SK-N-SH (cell line): ENCODE data around the gene TRIM71. TPM values are rescaled to one million over a fixed set of nuclear protein-coding genes. Genes with fewer than 3 reads are reported as not detected.

Experiments used
- CTCF ChIA-PET: fragments of 300-600, 350-600 bp; formaldehyde crosslinking; extraction: SDS; loops from one replicate; lab custom pipeline; 2021; lab: Yijun Ruan, JAX
- POLR2A ChIA-PET: fragments of 350-600 bp; sonication (Branson Sonifier 250); formaldehyde crosslinking; extraction: SDS; loops from one replicate; lab custom pipeline; 2020; ENCODE audit warnings: antibody characterized with exemption, inconsistent platforms; lab: Yijun Ruan, JAX
- DNase-seq: peaks from one replicate; pipeline ENCODE4 v3.0.0; 2012
- H2AFZ ChIP-seq: fragments of 200-600 bp; sonication (generic); 2 replicates; pipeline ENCODE4 v1.8.1; 2016; ENCODE audit warnings: antibody characterized with exemption, mild to moderate bottlenecking, low read depth
- H3F3A ChIP-seq: fragments of 200-600 bp; sonication (generic); replicated peaks from 2 replicates; pipeline ENCODE3; 2016; ENCODE audit warnings: antibody characterized with exemption, mild to moderate bottlenecking; ENCODE audit not compliant: insufficient read depth
- H3K27ac ChIP-seq, 2 experiments: fragments of 200-500 bp in 1 of 2; fragments of 200-600 bp in 1 of 2; sonication (Bioruptor generic) in 1 of 2; sonication (generic), shearing (Covaris generic) in 1 of 2; 2 replicates each; pipeline versions ENCODE4 v1.5.1 to v1.6.1; 2014 to 2016; ENCODE audit warnings: low read depth in 2 of 2, inconsistent platforms in 1 of 2, low read length in 1 of 2, mild to moderate bottlenecking in 1 of 2, mixed read lengths in 1 of 2
- H3K27me3 ChIP-seq: fragments of 200-600 bp; sonication (generic), shearing (Covaris generic); 2 replicates; pipeline ENCODE4 v1.6.1; 2016; ENCODE audit warnings: mixed run types; ENCODE audit not compliant: insufficient read depth
- H3K36me3 ChIP-seq, 2 experiments: fragments of 200-500 bp in 1 of 2; fragments of 200-600 bp in 1 of 2; sonication (Bioruptor generic) in 1 of 2; sonication (generic) in 1 of 2; replicated peaks in 1 of 2; 2 replicates each; pipeline versions ENCODE3 to v1.5.1; 2014 to 2016; ENCODE audit warnings: low read length in 1 of 2, mild to moderate bottlenecking in 1 of 2; ENCODE audit not compliant: insufficient read depth in 2 of 2, control insufficient read depth in 1 of 2
- H3K4me1 ChIP-seq, 2 experiments: fragments of 200-500 bp in 1 of 2; fragments of 200-600 bp in 1 of 2; sonication (Bioruptor generic) in 1 of 2; sonication (generic), shearing (Covaris generic) in 1 of 2; 2 replicates each; pipeline versions ENCODE4 v1.5.1 to v1.6.1; 2014 to 2016; ENCODE audit warnings: low read depth in 1 of 2, low read length in 1 of 2, mixed run types in 1 of 2; ENCODE audit not compliant: insufficient read depth in 2 of 2, control insufficient read depth in 1 of 2
- H3K4me2 ChIP-seq: fragments of 200-600 bp; sonication (generic), shearing (Covaris generic); 2 replicates; pipeline ENCODE4 v1.6.1; 2017; ENCODE audit warnings: mixed run types
- H3K4me3 ChIP-seq, 2 experiments: fragments of 200-500 bp in 1 of 2; fragments of 200-600 bp in 1 of 2; sonication (Bioruptor generic) in 1 of 2; sonication (generic), shearing (Covaris generic) in 1 of 2; 2 replicates each; pipeline versions ENCODE4 v1.5.1 to v1.8.1; 2014 to 2016; ENCODE audit warnings: low read depth in 2 of 2, inconsistent platforms in 1 of 2, low read length in 1 of 2, mild to moderate bottlenecking in 1 of 2, mixed read lengths in 1 of 2, moderate library complexity in 1 of 2
- H3K79me2 ChIP-seq: fragments of 200-600 bp; sonication (generic); 2 replicates; pipeline ENCODE4 v1.8.1; 2017; ENCODE audit warnings: mild to moderate bottlenecking; ENCODE audit not compliant: insufficient read depth
- H3K9ac ChIP-seq: fragments of 200-600 bp; sonication (generic); 2 replicates; pipeline ENCODE4 v1.6.1; 2017; ENCODE audit warnings: mixed run types
- H3K9me2 ChIP-seq: fragments of 200-600 bp; sonication (generic); 2 replicates; pipeline ENCODE4 v1.6.1; 2017; ENCODE audit warnings: mixed run types
- H3K9me3 ChIP-seq: fragments of 200-600 bp; sonication (generic); 2 replicates; pipeline ENCODE4 v1.6.1; 2017; ENCODE audit warnings: mixed run types, mild to moderate bottlenecking, moderate library complexity
- H4K20me1 ChIP-seq: fragments of 200-600 bp; sonication (generic); 2 replicates; pipeline ENCODE4 v1.6.1; 2017; ENCODE audit warnings: mild to moderate bottlenecking, mixed run types; ENCODE audit not compliant: insufficient read depth
- CHD2 ChIP-seq: fragments of 150-350 bp; IDR thresholded peaks from 2 replicates; pipeline ENCODE4 v1.6.1; 2018; ENCODE audit warnings: low read length; ENCODE audit not compliant: partially characterized antibody
- EP300 ChIP-seq, 2 experiments: IDR thresholded peaks; 2 replicates each; pipeline versions ENCODE4 v1.4.0 to v1.6.1; 2012; ENCODE audit warnings: borderline replicate concordance in 1 of 2, low read depth in 1 of 2, low read length in 1 of 2
- FOXJ3 ChIP-seq: sonication (generic); formaldehyde crosslinking; IDR thresholded peaks from 2 replicates; pipeline ENCODE4 v1.5.1; 2020; ENCODE audit warnings: mild to moderate bottlenecking, missing genetic modification reagents
- FOXM1 ChIP-seq: IDR thresholded peaks from 2 replicates; pipeline ENCODE4 v1.4.0; 2012; ENCODE audit warnings: low read depth, mild to moderate bottlenecking
- GABPA ChIP-seq: IDR thresholded peaks from 2 replicates; pipeline ENCODE4 v1.4.0; 2012; ENCODE audit warnings: low read depth, mild to moderate bottlenecking
- JUND ChIP-seq: IDR thresholded peaks from 2 replicates; pipeline ENCODE4 v1.4.0; 2012
- MEF2A ChIP-seq: IDR thresholded peaks from 2 replicates; pipeline ENCODE4 v1.4.0; 2012; ENCODE audit warnings: low read depth, borderline replicate concordance
- RAD21 ChIP-seq: IDR thresholded peaks from 2 replicates; pipeline ENCODE4 v1.6.1; 2012; ENCODE audit warnings: mild to moderate bottlenecking, low read length
- REST ChIP-seq: IDR thresholded peaks from 2 replicates; pipeline ENCODE4 v1.6.1; 2012; ENCODE audit warnings: mild to moderate bottlenecking, low read depth, low read length, moderate library complexity
- RXRA ChIP-seq: IDR thresholded peaks from 2 replicates; pipeline ENCODE4 v1.4.0; 2012; ENCODE audit warnings: low read depth, mild to moderate bottlenecking, borderline replicate concordance
- SIN3A ChIP-seq: IDR thresholded peaks from 2 replicates; pipeline ENCODE4 v1.6.1; 2012; ENCODE audit warnings: low read depth, mild to moderate bottlenecking, low read length, moderate library complexity, borderline replicate concordance
- TEAD4 ChIP-seq: IDR thresholded peaks from 2 replicates; pipeline ENCODE4 v1.4.0; 2012; ENCODE audit warnings: mild to moderate bottlenecking, borderline replicate concordance; ENCODE audit not compliant: insufficient read depth
- ZBTB33 ChIP-seq: IDR thresholded peaks from 2 replicates; pipeline ENCODE4 v1.4.0; 2012; ENCODE audit warnings: low read depth, borderline replicate concordance
- WGBS: methylation state at CpG from one replicate; pipeline ENCODE4 v1.1.6; 2017; ENCODE audit warnings: low lambda C conversion rate; 5-methylcytosine and 5-hydroxymethylcytosine counted together
- polyA plus RNA-seq, 3 experiments: library from polyadenylated mRNA; depleted of rRNA; stranded (reverse); fragments of >200 nt; gene quantifications; 2 replicates each; pipeline ENCODE4 v1.2.3, GENCODE V29; 2012
- TF ChIP-seq, protein P1 (sequence below): fragments of 150-350 bp; IDR thresholded peaks from 2 replicates; pipeline ENCODE4 v1.6.1; 2017; ENCODE audit warnings: antibody characterized with exemption, low read length, low read depth, borderline replicate concordance

The TRIM71 gene
- polyA plus RNA-seq, 1 of the 3 experiments (the other 2 are of a cell fraction) = not detected

DNA sequence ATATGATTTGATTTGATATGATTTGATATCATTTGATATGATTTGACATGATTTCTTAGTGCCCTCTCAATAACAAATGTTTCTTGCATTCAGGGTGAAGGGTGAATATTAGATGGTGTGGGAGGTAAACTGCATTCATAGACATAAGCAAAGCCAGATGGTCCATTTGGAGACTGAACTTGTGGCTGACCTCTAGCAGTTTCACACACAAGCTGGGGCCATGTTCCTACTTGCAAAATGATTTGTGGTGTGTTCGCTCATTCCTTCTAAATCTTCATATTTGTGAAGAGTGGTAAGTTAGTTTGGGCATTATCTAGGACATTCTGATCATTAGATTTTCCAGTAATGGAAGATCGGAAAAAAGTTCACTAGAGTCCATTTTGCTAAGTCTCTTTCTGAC is 93.2 kb downstream of the TRIM71 start:
- Histone ChIP-seq H2AFZ (no peak overlapping the region), H3K4me1 (no peaks in the 10 kb centered on the region), H3K27me3 (no peaks in the 10 kb centered on the region), H3K36me3 (no peaks in the 10 kb centered on the region), H3F3A (no peaks in the 10 kb centered on the region), H3K9me2 (no peaks in the 10 kb centered on the region), H3K4me2 (no peak overlapping the region), H3K4me3 (no peak overlapping the region), H3K9ac (no peak overlapping the region), H3K27ac (no peak overlapping the region), H3K9me3 (no peaks in the 10 kb centered on the region), H3K79me2 (no peaks in the 10 kb centered on the region), H4K20me1 (no peaks in the 10 kb centered on the region)
- TF ChIP-seq CHD2 (no peak), SIN3A (no peak), EP300 (IDR thresholded peaks at IDR 0.05; ENCODE audit: borderline replicate concordance in 1 of 2, low read depth in 1 of 2, low read length in 1 of 2) (no peak), ZBTB33 (no peak), FOXM1 (no peak), GABPA (no peak), MEF2A (no peak), RXRA (no peak), TEAD4 (no peak), FOXJ3 (CRISPR knock-in tag) (no peak), REST (no peak), JUND (no peak), RAD21 (no peak)
- TF ChIP-seq, protein P1, sequence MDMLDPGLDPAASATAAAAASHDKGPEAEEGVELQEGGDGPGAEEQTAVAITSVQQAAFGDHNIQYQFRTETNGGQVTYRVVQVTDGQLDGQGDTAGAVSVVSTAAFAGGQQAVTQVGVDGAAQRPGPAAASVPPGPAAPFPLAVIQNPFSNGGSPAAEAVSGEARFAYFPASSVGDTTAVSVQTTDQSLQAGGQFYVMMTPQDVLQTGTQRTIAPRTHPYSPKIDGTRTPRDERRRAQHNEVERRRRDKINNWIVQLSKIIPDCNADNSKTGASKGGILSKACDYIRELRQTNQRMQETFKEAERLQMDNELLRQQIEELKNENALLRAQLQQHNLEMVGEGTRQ = no peak
- POLR2A ChIA-PET = no interaction called here
- CTCF ChIA-PET = interaction anchor here (0.8 to 1.1 kb wide), 2 partner anchors 14 to 163 kb away, joined by 3 read pairs; no protein-coding TSS in a partner anchor
- WGBS = 78% methylated on average over 2 of the region's 2 CpGs
- no peak for DNase-seq
